GM21360 (cell line): ENCODE results near the gene MRPL30.
"Not testable (repeated sequence)": the region's sequence is repeated elsewhere in the genome, so short reads cannot be mapped to it uniquely, and the experiment has no call there.

Experiments used
- ATAC-seq: cut with Tn5 transposase; IDR thresholded peaks from one replicate; pipeline ENCODE4 v1.9.1; 2021; ENCODE audit warnings: mild to moderate bottlenecking, moderate library complexity; ENCODE audit not compliant: unreplicated experiment

Gene MRPL30

GRCh38 chr2:99183025-99183424, 2.0 kb downstream of the MRPL30 start:
- no peak for ATAC-seq

GRCh38 chr2:99184811-99185210, 3.8 kb downstream of the MRPL30 start:
- no peak for ATAC-seq

- ATAC-seq, result no peak
Observed at GRCh38 chr2:99187011-99187410, 6.0 kb downstream of the MRPL30 start.

DNA sequence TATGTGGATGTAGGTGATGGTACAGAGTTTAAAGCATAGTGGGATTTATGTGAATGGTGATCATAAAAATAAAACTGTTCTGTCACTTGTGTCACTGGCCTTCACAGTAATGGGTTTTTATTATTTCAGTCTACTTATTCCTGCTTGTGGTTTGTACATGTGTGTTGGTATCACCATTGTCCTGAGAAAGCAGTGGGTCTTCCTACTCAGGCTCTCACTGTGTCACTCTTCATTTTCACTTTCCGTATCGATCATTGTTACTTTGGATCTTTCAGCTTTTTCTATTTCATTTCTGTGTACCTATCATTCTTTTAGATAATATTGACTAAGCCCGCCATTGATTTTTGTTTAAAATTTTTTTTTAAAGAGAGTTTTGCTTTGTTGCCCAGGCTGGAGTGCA, 7.4 kb downstream of the MRPL30 start:
- no peak for ATAC-seq

DNA sequence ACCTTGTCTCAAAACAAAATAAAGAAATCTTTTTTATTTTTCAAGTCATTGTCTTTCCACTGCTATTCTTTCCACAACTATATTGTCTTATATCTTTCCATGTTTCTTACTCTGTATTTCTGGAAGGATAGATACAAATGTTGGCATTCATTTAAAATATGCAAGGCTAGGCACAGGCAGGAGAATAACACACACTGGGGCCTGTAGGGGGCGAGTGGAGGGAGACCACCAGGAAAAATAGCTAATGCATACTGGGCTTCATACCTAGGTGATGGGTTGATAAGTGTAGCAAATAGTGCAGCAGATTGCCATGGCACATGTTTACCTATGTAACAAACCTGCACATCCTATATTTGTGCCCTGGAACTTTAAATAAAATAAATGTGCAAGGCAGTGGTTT, 9.6 kb downstream of the MRPL30 start:
- ATAC-seq, result no peak

- ATAC-seq, result not testable (repeated sequence)
Observed at GRCh38 chr2:99192364-99192763, 11.4 kb downstream of the MRPL30 start.

DNA sequence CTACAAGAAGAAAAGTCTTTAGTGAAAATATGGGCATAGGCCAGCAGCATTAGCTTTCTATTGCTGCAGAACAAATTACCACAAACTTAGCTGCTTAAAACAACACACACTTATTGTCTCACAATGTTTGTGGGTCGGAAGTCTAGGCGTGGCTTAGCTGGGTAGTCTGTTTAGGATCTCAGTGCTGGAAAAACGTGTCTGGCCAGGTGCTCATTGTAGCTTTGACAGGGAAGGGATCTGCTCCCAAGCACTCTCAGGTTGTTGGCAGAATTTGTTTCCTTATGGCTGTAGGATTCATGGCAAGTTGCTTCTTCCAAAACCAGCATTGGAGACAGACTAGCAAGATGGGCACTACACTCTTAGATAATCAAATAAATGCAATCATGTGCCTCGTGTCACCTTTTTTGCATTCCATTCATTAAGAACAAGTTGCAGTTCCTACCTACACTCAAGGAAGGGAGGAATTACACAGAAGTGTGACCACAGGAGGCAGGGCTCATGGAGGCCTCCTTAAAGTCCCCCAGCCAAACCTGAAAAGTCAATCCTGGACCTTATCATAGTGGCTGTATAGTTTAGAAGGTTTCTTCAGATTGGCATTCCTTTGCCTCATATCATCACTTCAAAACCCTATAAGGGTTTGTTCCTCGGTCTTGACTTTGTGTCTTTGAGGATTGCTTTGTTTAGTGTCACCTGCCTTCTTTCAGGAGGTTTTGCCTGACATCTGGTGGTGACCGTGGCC, 17.3 kb downstream of the MRPL30 start:
- ATAC-seq, result no peak

DNA sequence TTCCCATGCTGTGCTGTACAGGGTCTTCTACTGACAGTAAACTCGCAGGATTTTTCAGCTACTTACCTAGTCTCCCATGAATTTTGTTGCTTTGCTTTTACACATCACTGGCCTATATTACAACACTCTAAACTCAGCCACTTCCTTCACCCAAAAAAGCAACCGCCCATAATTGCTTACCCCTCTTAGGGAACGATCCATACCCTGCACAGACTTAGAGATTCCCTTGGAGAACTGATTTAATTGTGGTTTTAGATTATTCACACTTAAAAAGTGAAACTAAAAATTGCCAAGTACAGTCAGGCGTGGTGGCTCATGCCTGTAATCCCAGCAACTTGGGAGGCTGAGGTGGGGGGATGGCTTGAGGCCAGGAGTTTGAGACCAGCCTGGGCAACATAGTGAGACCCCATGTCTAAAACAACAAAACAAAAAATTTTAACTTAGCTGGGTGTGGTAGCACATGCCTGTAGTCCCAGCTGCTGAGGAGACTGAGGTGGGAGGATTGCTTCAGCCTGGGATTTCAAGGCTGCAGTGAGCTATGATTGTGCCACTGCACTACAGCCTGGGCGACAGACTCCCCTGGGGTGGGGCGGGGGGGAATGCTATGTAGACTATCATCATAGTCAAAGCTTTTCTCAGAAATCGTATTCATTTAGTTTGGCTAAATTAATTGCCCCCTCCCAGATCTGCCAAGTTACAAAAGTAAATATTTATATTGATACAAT, 19.3 kb downstream of the MRPL30 start:
- no peak for ATAC-seq

DNA sequence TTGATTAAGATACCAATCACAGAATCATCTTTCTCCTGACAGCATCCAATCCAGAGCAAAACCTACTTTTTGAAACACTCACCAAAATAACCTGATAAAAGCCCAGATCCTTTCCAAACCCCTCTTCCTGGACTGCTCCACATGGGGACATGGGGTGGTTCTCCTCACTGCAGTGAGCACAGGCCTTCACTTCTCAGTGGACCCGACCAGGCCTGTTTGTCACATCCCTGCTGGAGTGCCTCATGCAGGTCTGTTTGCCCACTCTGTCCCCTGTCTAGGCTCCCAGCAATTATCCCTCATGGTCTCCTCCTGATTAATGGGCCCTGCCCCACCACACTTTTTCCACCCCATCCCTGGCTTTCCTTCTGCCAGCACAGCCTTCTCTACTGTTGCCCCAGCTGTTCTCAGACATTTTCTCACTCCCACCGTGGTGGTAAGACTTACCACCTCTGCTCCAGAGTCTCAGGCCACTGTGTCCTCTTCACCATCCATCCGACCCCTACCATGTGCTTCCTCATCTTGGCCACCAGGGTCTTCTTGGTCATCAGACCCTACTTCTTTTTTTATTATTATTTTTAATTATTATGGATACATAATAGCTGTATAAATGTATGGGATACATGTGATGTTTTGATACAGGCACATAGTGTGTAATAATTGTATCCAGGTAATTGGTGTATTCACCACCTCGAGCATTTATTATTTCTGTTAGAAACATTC, 21.1 kb downstream of the MRPL30 start:
- ATAC-seq, result no peak

GRCh38 chr2:99205491-99205890, 24.5 kb downstream of the MRPL30 start:
- ATAC-seq, result no peak

DNA sequence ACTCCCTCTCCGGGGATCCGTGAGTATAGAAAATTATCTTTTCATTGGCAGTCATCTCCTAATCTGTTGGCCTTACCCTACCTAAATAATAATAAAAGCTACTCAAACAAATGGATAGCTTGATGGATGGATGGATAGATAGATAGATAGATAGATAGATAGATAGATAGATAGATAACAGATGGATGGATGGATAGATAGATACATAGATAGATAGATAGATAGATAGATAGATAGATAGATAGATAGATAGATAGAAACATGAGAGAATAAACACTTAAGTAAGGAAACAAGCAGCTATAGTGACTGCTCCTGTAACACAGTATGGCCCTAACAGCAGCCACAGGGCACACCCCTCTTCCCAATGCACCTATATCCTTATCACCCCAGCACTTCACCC, 35.1 kb downstream of the MRPL30 start:
- ATAC-seq, result no peak

DNA sequence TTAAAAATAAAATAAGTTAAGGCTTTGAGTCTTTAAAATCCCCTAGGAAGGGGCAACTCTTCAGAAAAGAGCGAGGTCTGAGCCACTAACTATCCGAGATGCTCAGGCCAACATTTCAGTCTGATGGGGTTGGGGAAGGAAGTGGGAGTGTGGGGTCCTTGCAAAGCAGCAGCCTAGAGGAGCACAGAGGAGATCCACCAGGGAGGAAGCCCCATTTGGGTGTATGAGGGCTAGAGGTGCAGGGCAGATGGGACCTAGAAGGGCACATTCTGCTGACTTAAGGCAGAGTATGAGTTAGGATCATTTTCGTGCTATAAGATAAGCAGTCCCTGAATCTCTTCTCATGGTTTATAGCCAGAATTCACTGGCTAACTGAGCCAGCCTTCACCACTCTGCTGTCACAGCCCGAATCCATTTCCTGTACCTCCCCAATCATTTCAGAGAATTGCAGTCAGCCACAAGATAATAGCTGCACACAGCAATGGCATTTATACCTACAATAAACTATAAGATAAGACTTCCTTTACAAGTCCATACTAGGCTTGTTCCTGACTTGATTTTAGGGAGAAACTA, 37.0 kb downstream of the MRPL30 start:
- no peak for ATAC-seq

DNA sequence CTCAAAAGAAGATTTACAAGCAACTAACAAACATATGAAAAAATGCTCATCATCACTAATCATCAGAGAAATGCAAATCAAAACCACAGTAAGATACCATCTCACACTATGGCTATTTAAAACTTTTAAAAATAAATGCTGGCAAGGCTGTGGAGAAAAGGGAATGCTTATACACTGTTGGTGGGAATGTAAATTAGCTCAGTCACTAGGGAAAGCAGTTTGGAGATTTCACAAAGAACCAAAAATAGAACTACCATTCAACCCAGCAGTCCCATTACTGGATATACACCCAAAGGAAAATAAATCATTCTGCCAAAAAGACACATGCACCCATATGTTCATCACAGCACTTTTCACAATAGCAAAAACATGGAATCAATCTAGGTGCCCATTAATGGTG, 52.2 kb downstream of the MRPL30 start:
- not testable (repeated sequence) for ATAC-seq

- no peak for ATAC-seq
Observed at GRCh38 chr2:99238599-99238998, 57.6 kb downstream of the MRPL30 start.

DNA sequence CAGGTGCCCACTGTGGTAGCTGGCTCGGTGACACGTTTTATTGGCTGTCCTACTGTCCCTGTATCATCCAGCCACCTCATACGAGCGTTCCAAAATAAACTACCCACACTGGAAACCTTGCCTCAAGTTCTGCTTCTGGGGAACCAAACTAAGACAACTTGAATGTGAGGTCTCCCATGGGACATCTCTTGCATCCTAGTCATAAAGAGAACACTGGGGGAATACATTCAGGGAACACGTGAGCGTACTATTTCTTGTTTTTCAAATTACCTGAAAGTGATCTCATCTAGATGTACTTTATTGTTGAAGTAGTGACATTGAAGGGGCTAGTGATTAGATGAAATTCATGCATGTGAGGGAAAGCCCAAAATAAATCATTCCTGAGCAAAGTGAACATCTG, 59.4 kb downstream of the MRPL30 start:
- ATAC-seq, result no peak

GRCh38 chr2:99242151-99242550, 61.2 kb downstream of the MRPL30 start:
- ATAC-seq, result no peak
